DND-41 (cell line): ENCODE measurements around the gene PPP3R1.

Experiments used
- EZH2 ChIP-seq: IDR thresholded peaks from 3 replicates; pipeline ENCODE4 v1.6.1; 2012; ENCODE audit warnings: borderline replicate concordance, low read depth, mild to moderate bottlenecking, moderate library complexity, low read length, inconsistent platforms; ENCODE audit not compliant: severe bottlenecking
- TF ChIP-seq, protein P1 (sequence below): IDR thresholded peaks from 2 replicates; pipeline ENCODE4 v1.5.1; 2012; ENCODE audit warnings: borderline replicate concordance, low read length, moderate library complexity, mild to moderate bottlenecking; ENCODE audit not compliant: poor library complexity, severe bottlenecking; ENCODE audit errors: extremely low read depth

DNA sequence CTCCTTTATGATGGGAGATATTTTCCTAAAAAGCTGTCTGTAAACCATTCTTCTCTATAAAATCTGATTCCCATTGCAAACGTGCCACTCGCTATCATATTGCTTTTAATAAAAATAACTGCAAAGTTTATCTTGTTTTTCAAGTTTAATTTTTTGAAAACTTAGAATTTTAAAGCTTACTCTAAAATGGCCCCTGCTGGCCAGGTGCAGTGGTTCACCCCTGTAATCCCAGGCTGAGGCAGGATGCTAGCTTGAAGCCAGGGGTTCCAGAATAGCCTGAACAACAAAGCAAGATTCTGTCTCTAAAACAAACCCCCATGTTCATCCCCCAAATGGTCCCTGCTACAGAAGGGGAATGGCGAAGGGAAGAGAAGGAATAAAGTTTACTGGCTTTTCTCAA lies 41.9 kb upstream of the PPP3R1 start:
- TF ChIP-seq, protein P1, sequence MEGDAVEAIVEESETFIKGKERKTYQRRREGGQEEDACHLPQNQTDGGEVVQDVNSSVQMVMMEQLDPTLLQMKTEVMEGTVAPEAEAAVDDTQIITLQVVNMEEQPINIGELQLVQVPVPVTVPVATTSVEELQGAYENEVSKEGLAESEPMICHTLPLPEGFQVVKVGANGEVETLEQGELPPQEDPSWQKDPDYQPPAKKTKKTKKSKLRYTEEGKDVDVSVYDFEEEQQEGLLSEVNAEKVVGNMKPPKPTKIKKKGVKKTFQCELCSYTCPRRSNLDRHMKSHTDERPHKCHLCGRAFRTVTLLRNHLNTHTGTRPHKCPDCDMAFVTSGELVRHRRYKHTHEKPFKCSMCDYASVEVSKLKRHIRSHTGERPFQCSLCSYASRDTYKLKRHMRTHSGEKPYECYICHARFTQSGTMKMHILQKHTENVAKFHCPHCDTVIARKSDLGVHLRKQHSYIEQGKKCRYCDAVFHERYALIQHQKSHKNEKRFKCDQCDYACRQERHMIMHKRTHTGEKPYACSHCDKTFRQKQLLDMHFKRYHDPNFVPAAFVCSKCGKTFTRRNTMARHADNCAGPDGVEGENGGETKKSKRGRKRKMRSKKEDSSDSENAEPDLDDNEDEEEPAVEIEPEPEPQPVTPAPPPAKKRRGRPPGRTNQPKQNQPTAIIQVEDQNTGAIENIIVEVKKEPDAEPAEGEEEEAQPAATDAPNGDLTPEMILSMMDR = no peak
- no peak for TF ChIP-seq EZH2
